Activated effector memory CD4-positive, alpha-beta T cell treated with anti-CD3 and anti-CD28 coated beads, Interleukin-2, amount 50 U/mL, for 16 hours (primary cell): ENCODE results near the gene TMEM131.

Experiments
- DNase-seq: peaks from one replicate; pipeline ENCODE4 v3.0.0-alpha.2; 2020

TMEM131 gene

DNA sequence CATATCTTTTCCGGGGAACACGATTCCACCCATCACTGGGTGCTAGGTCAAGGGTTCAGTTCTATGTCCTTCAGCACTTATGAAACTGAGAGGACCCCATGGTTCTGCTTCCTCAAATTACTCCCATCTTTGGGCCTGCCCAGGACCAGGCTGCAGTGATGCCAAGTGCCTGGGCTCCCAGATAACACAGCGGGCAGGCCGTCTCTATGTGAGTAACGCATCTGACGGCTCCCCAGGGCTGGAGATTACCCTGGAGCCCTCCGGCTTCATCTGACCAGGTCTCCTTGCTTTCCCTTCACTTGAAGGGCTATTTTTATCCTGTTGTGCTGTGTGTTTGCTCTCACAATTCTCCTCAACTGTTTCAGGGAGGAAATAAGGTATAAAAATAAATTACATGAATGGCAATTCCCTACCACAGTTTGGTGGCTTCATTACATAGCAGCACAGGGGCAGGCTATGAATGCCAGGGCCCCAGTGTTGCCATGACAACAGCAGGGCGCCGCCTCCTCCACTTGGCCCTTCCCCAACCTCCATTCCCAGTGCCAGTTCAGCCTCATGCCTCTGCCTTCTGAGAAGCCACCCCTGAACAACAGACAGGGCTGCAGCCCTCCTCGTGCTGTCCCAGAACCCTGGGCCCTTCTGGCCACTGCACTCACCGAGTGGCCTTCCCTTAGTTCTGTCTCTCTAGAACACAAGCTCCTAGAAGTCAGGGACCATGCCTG is 25.4 kb upstream of the TMEM131 start:
- DNase-seq, result no peak

- DNase-seq, result no peak
These were observed 24.8 kb upstream of the TMEM131 start for GRCh38 chr2:98020516-98020915.

- DNase-seq, result no peak
These were observed 21.3 kb upstream of the TMEM131 start for GRCh38 chr2:98016908-98017670.

GRCh38 chr2:98015671-98016070 is 19.9 kb upstream of the TMEM131 start:
- no peak for DNase-seq

- no peak for DNase-seq
These were observed 18.6 kb upstream of the TMEM131 start for GRCh38 chr2:98014379-98014778.

- no peak for DNase-seq
These were observed 17.8 kb upstream of the TMEM131 start for GRCh38 chr2:98013407-98014042.

DNA sequence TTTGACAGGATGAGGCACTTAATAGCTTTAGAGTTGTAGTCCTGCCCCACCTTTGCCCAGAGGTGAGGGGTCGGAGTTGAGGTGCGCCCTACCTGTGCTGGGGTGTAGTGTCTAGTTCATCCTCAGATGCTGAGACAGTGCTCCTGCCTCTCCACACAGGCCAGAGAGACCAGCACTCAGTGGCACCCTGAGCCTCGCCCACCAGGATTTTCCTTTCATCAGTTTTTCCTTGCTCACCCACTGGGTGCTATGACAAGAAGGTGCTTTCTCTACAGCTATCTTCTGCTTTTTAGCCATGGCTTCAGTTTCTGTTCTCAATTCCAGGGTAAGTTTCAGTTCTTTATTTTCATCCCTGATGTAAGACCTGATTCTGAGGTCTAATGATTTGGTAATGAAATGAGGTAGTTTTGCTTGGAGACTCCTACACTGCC is 16.8 kb upstream of the TMEM131 start:
- no peak for DNase-seq

- DNase-seq, result no peak
These were observed 14.4 kb upstream of the TMEM131 start for GRCh38 chr2:98009887-98010760.

- DNase-seq, result no peak
These were observed 12.7 kb upstream of the TMEM131 start for GRCh38 chr2:98008415-98008814.

DNA sequence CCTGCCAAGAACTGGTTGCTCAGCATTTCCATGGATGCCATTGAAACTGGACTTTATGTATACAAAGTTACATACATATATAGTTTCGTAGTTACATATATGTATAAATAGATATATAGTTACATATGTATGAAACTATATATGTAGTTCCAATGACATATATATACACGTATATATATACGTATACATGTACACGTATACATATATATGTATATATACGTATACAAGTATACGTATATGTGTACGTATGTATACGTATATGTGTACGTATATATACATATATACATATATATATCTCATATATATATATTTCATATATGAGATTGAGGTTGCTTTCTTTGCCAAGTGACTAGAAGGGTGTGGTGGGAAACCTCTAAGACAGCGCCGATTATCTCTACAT is 10.6 kb upstream of the TMEM131 start:
- no peak for DNase-seq

- no peak for DNase-seq
These were observed 8.9 kb upstream of the TMEM131 start for GRCh38 chr2:98004613-98005012.

- no peak for DNase-seq
These were observed 8.3 kb upstream of the TMEM131 start for GRCh38 chr2:98004047-98004446.

GRCh38 chr2:97999536-97999935 is 3.8 kb upstream of the TMEM131 start:
- DNase-seq, result no peak

DNA sequence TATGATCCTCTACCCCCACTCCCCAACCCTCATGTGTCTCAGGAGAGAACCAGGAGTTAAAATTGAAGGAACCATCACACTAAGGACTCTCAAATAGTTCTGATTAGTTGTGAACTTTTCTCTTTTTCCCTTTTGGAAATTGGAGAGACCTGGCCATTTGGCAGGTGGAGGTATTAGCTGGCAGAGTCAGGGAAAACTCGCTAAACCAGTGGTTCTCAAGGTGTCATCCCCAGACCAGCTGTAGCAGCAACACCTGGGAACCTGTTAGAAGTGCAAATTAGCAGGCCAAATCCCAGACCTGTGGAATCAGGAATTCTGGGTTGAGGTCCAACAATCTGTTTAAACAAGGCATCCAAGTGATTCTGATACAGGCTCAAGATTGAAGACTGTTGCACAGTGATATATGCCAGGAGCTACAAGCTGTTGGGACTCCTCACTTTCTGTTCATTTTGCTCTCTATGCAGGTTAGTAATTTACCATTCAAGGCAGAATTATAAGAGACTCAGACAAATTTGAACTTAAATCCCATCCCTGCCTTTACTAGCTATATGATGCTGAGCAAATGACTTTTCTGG is 2.8 kb upstream of the TMEM131 start:
- DNase-seq, result no peak

- no peak for DNase-seq
These were observed 2.1 kb upstream of the TMEM131 start for GRCh38 chr2:97997784-97998392.

- DNase-seq, result no peak
These were observed 931 bp upstream of the TMEM131 start for GRCh38 chr2:97996679-97997078.

DNA sequence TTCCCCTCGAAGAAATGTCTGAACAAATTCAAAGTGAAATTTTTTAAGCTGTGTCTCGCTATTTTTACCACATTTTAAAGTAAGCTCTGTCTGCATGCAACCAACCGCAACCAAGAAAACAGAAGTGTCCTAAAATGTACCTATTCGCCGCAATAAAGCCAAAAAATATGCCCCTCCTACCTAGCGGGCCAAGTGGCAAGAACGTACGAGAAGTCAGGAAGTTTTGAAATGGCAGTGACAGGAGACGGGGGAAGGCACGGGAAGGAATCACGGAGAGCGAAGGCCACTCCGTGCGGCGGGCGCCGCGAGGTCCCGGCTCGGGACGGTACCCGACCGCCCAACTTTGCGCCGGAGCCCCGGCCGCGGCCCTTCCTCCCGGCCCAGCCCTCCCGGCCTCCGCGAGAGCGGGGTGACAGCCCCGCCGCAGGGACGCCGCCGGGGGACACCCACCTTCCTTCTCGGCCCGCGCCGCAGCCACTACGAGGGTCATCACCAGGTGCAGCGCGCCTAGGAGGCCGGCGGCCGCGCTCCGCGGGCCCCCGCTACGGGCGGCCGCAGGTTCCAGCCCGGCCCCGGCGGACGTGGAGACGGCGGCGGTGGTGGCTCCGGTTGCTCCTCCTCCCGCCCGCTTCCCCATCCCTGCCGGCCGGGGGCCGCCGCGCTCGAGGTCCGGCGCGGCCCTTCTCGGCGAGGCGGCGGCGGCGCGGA is 568 bp downstream of the TMEM131 start:
- DNase-seq, result peak; percentile 82

- no peak for DNase-seq
These were observed 1.3 kb downstream of the TMEM131 start for GRCh38 chr2:97994476-97994875.

DNA sequence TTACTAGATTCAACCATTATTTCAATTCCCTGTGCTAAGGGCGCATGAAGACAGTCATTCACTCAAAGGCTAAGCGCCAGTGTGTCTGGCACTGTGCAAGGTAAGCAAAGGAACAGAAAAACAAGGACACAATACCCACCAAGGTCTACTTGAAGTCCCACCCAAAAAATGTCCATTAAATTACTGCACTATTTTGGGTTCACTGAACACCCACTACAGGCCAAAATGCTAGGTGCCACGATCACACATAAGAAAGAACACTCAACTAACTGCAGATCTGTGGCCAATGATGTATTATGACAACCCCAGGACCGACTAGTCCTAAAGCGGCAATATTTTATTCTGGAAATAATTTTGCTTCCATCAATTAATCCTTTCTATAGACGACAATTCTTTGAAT is 1.8 kb downstream of the TMEM131 start:
- DNase-seq, result no peak

GRCh38 chr2:97992836-97993825 is 2.6 kb downstream of the TMEM131 start:
- no peak for DNase-seq
